ENCODE results near the gene CCDC88B. TPM values are rescaled to one million over a fixed set of nuclear protein-coding genes. Genes with fewer than 3 reads are reported as not detected.

Gene CCDC88B
- total and polyA plus RNA-seq, 9 of the 15 experiments (the other 6 are each of a cell fraction or from before 2014, with no cell fraction given), result 0.13 to 18.1 (median 7.9) TPM

DNA sequence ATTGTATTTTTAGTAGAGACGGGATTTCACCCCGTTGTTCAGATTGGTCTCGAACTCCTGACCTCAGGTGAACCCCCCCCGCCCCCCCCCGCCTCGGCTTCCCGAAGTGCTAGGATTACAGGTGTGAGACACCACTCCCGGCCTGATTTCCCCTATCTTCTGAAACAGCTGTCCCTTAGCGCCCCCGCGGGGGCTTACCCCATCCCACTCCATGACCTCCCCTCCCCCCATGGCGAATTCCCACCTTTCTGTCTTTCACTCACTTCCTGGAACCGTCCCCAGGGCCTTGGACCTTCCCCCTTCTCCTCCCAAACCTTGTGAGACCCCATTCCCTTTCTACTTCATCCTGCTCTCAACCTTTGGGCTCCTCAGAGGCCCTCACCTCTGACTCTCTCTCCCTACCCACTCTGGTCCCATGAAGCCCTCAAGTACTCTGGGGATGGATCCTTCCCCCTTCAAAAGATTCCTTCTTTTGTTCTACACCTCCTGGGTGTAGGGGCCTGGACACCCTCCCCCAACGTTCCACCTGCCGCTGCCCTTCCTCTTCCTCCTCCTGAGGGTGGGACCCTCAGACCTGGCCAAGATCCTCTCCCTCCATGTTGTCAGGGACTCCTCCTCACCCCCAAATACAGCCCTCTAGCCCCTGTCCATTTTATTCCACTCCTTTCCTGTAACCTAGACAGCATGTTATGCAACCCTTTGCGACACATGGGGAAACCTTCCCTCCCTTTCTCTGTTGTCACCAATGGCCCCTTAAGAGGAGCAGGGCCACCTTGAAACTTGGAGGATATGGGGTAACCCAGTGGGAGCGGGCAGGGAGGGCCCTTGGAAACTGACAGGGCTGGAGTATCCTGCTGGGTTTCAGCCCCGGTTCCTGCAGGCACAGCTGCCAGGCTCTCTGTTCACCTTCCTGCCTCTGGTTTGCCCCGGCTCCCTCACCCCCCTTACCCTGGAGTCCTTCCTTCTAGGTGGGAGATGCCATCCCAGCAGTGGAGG, 20.9 kb upstream of the CCDC88B start (continued):
- TF ChIP-seq, protein P1, sequence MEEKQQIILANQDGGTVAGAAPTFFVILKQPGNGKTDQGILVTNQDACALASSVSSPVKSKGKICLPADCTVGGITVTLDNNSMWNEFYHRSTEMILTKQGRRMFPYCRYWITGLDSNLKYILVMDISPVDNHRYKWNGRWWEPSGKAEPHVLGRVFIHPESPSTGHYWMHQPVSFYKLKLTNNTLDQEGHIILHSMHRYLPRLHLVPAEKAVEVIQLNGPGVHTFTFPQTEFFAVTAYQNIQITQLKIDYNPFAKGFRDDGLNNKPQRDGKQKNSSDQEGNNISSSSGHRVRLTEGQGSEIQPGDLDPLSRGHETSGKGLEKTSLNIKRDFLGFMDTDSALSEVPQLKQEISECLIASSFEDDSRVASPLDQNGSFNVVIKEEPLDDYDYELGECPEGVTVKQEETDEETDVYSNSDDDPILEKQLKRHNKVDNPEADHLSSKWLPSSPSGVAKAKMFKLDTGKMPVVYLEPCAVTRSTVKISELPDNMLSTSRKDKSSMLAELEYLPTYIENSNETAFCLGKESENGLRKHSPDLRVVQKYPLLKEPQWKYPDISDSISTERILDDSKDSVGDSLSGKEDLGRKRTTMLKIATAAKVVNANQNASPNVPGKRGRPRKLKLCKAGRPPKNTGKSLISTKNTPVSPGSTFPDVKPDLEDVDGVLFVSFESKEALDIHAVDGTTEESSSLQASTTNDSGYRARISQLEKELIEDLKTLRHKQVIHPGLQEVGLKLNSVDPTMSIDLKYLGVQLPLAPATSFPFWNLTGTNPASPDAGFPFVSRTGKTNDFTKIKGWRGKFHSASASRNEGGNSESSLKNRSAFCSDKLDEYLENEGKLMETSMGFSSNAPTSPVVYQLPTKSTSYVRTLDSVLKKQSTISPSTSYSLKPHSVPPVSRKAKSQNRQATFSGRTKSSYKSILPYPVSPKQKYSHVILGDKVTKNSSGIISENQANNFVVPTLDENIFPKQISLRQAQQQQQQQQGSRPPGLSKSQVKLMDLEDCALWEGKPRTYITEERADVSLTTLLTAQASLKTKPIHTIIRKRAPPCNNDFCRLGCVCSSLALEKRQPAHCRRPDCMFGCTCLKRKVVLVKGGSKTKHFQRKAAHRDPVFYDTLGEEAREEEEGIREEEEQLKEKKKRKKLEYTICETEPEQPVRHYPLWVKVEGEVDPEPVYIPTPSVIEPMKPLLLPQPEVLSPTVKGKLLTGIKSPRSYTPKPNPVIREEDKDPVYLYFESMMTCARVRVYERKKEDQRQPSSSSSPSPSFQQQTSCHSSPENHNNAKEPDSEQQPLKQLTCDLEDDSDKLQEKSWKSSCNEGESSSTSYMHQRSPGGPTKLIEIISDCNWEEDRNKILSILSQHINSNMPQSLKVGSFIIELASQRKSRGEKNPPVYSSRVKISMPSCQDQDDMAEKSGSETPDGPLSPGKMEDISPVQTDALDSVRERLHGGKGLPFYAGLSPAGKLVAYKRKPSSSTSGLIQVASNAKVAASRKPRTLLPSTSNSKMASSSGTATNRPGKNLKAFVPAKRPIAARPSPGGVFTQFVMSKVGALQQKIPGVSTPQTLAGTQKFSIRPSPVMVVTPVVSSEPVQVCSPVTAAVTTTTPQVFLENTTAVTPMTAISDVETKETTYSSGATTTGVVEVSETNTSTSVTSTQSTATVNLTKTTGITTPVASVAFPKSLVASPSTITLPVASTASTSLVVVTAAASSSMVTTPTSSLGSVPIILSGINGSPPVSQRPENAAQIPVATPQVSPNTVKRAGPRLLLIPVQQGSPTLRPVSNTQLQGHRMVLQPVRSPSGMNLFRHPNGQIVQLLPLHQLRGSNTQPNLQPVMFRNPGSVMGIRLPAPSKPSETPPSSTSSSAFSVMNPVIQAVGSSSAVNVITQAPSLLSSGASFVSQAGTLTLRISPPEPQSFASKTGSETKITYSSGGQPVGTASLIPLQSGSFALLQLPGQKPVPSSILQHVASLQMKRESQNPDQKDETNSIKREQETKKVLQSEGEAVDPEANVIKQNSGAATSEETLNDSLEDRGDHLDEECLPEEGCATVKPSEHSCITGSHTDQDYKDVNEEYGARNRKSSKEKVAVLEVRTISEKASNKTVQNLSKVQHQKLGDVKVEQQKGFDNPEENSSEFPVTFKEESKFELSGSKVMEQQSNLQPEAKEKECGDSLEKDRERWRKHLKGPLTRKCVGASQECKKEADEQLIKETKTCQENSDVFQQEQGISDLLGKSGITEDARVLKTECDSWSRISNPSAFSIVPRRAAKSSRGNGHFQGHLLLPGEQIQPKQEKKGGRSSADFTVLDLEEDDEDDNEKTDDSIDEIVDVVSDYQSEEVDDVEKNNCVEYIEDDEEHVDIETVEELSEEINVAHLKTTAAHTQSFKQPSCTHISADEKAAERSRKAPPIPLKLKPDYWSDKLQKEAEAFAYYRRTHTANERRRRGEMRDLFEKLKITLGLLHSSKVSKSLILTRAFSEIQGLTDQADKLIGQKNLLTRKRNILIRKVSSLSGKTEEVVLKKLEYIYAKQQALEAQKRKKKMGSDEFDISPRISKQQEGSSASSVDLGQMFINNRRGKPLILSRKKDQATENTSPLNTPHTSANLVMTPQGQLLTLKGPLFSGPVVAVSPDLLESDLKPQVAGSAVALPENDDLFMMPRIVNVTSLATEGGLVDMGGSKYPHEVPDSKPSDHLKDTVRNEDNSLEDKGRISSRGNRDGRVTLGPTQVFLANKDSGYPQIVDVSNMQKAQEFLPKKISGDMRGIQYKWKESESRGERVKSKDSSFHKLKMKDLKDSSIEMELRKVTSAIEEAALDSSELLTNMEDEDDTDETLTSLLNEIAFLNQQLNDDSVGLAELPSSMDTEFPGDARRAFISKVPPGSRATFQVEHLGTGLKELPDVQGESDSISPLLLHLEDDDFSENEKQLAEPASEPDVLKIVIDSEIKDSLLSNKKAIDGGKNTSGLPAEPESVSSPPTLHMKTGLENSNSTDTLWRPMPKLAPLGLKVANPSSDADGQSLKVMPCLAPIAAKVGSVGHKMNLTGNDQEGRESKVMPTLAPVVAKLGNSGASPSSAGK (IDR thresholded peaks at IDR 0.05), result peak; percentile 76
- TF ChIP-seq HNRNPLL (IDR thresholded peaks at IDR 0.05; ENCODE audit: low read depth, low read length, poor library complexity, severe bottlenecking) (no peak), HLTF (IDR thresholded peaks at IDR 0.05) (0 out of 2 replicates have a peak, but pooled peaks have one; percentile 17), ZNF57 (CRISPR knock-in tag; IDR thresholded peaks at IDR 0.05) (no peak), L3MBTL2 (IDR thresholded peaks at IDR 0.05) (0 out of 2 replicates have a peak, but pooled peaks have one; percentile 36), CREB1 (IDR thresholded peaks at IDR 0.05) (0 out of 2 replicates have a peak, but pooled peaks have one; percentile 12), CREB1 (CRISPR knock-in tag; IDR thresholded peaks at IDR 0.05) (0 out of 2 replicates have a peak, but pooled peaks have one; percentile 13)
- TF ChIP-seq, protein P2, sequence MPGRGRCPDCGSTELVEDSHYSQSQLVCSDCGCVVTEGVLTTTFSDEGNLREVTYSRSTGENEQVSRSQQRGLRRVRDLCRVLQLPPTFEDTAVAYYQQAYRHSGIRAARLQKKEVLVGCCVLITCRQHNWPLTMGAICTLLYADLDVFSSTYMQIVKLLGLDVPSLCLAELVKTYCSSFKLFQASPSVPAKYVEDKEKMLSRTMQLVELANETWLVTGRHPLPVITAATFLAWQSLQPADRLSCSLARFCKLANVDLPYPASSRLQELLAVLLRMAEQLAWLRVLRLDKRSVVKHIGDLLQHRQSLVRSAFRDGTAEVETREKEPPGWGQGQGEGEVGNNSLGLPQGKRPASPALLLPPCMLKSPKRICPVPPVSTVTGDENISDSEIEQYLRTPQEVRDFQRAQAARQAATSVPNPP (IDR thresholded peaks at IDR 0.05; ENCODE audit: borderline replicate concordance, insufficient read depth, insufficient read length), result no peak
